ENCODE measurements around the gene TENM3.

The TENM3 gene

GRCh38 chr4:182280436-182281111 lies 37.4 kb downstream of the TENM3 start:
- no peaks in the 10 kb centered on the region for H3K36me3 ChIP-seq
- no peaks in the 10 kb centered on the region for H3K9me3 ChIP-seq
- no peak overlapping the region for H3K4me3 ChIP-seq (ENCODE audit: low read depth, low read length)
- no peaks in the 10 kb centered on the region for H3K27me3 ChIP-seq
- peaks cover 10% of the 10 kb centered on the region for H3K4me1 ChIP-seq
- no peak for DNase-seq
- TF ChIP-seq CTCF (IDR thresholded peaks at IDR 0.05; ENCODE audit: low read depth, low read length): no peak

GRCh38 chr4:182286035-182286434 lies 42.8 kb downstream of the TENM3 start:
- no peak for TF ChIP-seq CTCF (IDR thresholded peaks at IDR 0.05; ENCODE audit: low read depth, low read length)
- peaks cover 2% of the 10 kb centered on the region; the same call in 1 of the 2 replicates for H3K4me1 ChIP-seq

GRCh38 chr4:182286931-182287330 lies 43.7 kb downstream of the TENM3 start:
- peaks cover 2% of the 10 kb centered on the region; the same call in 1 of the 2 replicates for H3K4me1 ChIP-seq
- no peak for TF ChIP-seq CTCF (IDR thresholded peaks at IDR 0.05; ENCODE audit: low read depth, low read length)
- no peak for DNase-seq

More at GRCh38 chr4:182286035-182286434, 42.8 kb downstream of the TENM3 start:
- Histone ChIP-seq H3K9me3 (no peaks in the 10 kb centered on the region), H3K4me3 (ENCODE audit: low read depth, low read length) (no peak overlapping the region), H3K27me3 (no peaks in the 10 kb centered on the region), H3K36me3 (peaks cover 3% of the 10 kb centered on the region; the same call in 1 of the 2 replicates)
- DNase-seq: no peak

GRCh38 chr4:182288534-182288933 lies 45.3 kb downstream of the TENM3 start:
- Histone ChIP-seq H3K27me3 (no peaks in the 10 kb centered on the region), H3K36me3 (peaks cover 3% of the 10 kb centered on the region; the same call in 1 of the 2 replicates), H3K4me3 (ENCODE audit: low read depth, low read length) (no peak overlapping the region), H3K9me3 (no peaks in the 10 kb centered on the region), H3K4me1 (peaks cover 2% of the 10 kb centered on the region; the same call in 1 of the 2 replicates)
- no peak for TF ChIP-seq CTCF (IDR thresholded peaks at IDR 0.05; ENCODE audit: low read depth, low read length)
- no peak for DNase-seq

More at GRCh38 chr4:182286931-182287330, 43.7 kb downstream of the TENM3 start:
- Histone ChIP-seq H3K27me3 (no peaks in the 10 kb centered on the region), H3K9me3 (no peaks in the 10 kb centered on the region), H3K36me3 (peaks cover 3% of the 10 kb centered on the region; the same call in 1 of the 2 replicates), H3K4me3 (ENCODE audit: low read depth, low read length) (no peak overlapping the region)

- no peaks in the 10 kb centered on the region for H3K27me3 ChIP-seq
- peaks cover 3% of the 10 kb centered on the region; the same call in 1 of the 2 replicates for H3K36me3 ChIP-seq
- H3K4me3 ChIP-seq (ENCODE audit: low read depth, low read length): no peak overlapping the region
- DNase-seq: no peak
- H3K4me1 ChIP-seq: peaks cover 2% of the 10 kb centered on the region; the same call in 1 of the 2 replicates
- TF ChIP-seq CTCF (IDR thresholded peaks at IDR 0.05; ENCODE audit: low read depth, low read length): no peak
- H3K9me3 ChIP-seq: no peaks in the 10 kb centered on the region
Measured at GRCh38 chr4:182289809-182290208, 46.6 kb downstream of the TENM3 start.

- no peaks in the 10 kb centered on the region for H3K4me1 ChIP-seq
- H3K27me3 ChIP-seq: no peaks in the 10 kb centered on the region
- no peak for DNase-seq
- no peaks in the 10 kb centered on the region for H3K9me3 ChIP-seq
- no peak overlapping the region for H3K4me3 ChIP-seq (ENCODE audit: low read depth, low read length)
- no peak for TF ChIP-seq CTCF (IDR thresholded peaks at IDR 0.05; ENCODE audit: low read depth, low read length)
- peaks cover 3% of the 10 kb centered on the region; the same call in 1 of the 2 replicates for H3K36me3 ChIP-seq
Measured at GRCh38 chr4:182291175-182291574, 48.0 kb downstream of the TENM3 start.

Data from BE2C (cell line).